Vagina (tissue), 2 donors: ENCODE data around the gene FBH1.

Experiments used
- CTCF ChIP-seq, 3 experiments: fragments of 450-650 bp in 2 of 3; fragments of 200-600 bp in 1 of 3; sonication (generic) in 1 of 3; IDR thresholded peaks; one replicate each; pipeline ENCODE4 v1.5.1; 2017 to 2019; ENCODE audit warnings: antibody characterized with exemption in 3 of 3, mild to moderate bottlenecking in 2 of 3, moderate library complexity in 2 of 3
- POLR2A ChIP-seq, 2 donors: fragments of 450-650 bp; IDR thresholded peaks; one replicate each; pipeline ENCODE4 v1.6.1; 2017; ENCODE audit warnings: antibody characterized with exemption in 2 of 2, mild to moderate bottlenecking in 2 of 2, moderate library complexity in 2 of 2
- POLR2AphosphoS5 ChIP-seq, 2 donors: sonication (generic); formaldehyde crosslinking; IDR thresholded peaks; one replicate each; pipeline ENCODE4 v1.9.0; 2017; ENCODE audit warnings: antibody characterized with exemption in 2 of 2, mild to moderate bottlenecking in 2 of 2, low read depth in 1 of 2; ENCODE audit not compliant: insufficient read depth in 1 of 2

GRCh38 chr10:5942474-5942873 lies 52.4 kb downstream of the FBH1 start:
- TF ChIP-seq POLR2AphosphoS5 (IDR thresholded peaks at IDR 0.05; ENCODE audit: insufficient read depth in 1 of 2, low read depth in 1 of 2) (peak in 1 of 2 donors; percentile 22), CTCF (IDR thresholded peaks at IDR 0.05) (no peak), POLR2A (IDR thresholded peaks at IDR 0.05) (no peak)
